ENCODE data around the gene HABP2.

The HABP2 gene

DNA sequence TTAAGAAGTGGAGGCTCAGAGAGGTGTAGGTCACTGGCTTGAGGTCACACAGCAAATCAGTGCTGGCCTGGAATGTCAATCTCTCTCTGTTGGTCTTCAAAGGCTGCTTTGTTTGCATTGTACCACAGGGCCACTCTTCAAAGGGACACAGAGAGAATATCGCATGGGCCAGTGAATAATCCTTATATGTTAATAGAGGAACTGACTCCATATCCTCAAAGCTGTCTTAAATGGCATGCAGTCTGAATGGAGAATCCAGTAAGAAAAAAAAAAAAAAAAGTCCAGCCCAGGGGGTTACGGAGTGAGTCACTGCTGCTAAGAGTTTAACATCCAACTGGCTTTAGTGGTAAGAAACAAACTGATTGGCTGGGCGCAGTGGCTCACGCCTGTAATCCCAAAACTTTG, 56.9 kb downstream of the HABP2 start:
- DNase-seq, result no peak

- DNase-seq, result no peak
Observed at GRCh38 chr10:113610631-113611601, 58.1 kb downstream of the HABP2 start.

DNA sequence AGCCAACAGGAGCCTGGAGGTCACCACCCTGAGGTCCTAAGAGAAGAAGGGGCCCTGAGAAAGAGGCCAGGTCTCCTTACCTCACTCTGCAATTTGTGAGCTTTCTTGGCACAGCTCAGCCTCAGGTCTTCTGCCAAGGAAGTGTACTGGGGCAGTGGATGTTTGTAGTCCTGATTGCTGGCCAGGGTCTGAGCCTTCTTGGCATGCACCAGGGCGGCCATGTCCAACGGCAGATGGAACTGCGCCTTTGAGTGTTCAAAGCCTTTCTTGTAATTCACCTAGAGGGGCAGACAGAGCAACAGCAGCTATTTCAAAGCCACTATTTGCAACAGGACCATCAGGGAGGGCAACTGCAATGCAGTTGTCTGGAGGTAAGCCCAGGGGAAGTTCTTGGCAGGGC, 59.3 kb downstream of the HABP2 start:
- DNase-seq, result no peak

- DNase-seq, result no peak
Observed at GRCh38 chr10:113613427-113613826, 60.6 kb downstream of the HABP2 start.

GRCh38 chr10:113613977-113614690, 61.3 kb downstream of the HABP2 start:
- DNase-seq, result no peak

- DNase-seq, result no peak
Observed at GRCh38 chr10:113616244-113617074, 63.6 kb downstream of the HABP2 start.

DNA sequence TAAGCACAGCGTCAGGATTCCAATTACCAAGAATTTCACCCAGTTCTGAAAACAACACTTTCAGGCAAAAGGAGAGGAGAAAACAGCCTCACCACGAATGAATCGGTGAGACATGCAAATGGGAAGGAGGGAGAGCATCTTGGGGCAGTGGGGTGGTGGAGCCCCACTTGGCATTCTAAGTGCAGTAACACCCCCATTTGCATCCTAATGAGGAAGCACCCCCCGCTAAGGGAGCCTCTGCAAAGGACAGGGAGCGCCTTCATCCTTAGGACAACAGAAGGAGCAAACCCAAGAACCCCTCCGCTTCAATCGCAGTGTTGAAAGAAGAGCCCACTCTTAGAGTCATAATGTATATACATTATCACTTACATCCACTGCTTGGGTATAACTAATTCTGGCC, 64.2 kb downstream of the HABP2 start:
- DNase-seq, result no peak

DNA sequence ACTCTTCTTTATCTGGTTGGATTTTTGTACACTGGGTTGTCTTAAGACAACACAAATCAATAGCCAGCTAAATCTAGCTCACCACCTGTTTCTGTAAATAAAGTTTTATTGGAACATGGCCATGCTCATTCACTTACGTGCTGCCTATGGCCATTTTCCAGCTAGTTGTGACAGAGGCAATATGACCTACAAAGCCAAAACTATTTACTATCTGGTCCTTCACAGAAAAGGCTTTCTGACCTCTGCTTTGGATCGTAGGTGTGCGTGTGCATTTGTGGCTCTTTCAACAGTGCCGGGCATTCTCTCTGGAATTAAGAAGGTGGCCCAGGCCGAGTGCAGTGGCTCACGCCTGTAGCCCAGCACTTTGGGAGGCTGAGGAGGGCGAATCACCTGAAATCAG, 65.5 kb downstream of the HABP2 start:
- no peak for DNase-seq

- DNase-seq, result no peak
Observed at GRCh38 chr10:113619401-113619800, 66.5 kb downstream of the HABP2 start.

GRCh38 chr10:113620511-113620910, 67.7 kb downstream of the HABP2 start:
- no peak for DNase-seq

DNA sequence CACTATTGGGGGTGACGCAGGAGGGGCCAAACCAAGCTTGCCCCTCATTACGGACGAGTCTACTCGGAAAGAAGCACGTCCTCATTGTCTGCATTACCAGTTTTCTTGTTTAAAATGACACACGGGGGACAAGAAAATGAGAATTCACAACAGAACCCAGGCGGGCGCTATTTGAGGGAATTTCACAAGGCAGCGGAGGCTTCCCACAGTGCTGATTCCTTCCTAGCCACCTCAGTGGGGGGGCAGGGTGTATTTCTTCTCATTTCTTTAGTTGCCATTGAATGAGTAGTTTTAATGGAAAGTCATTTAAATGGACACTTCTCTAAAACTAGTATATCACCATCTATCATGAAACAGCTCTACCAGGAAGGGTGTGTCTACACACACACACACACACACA, 68.1 kb downstream of the HABP2 start:
- DNase-seq, result no peak

DNA sequence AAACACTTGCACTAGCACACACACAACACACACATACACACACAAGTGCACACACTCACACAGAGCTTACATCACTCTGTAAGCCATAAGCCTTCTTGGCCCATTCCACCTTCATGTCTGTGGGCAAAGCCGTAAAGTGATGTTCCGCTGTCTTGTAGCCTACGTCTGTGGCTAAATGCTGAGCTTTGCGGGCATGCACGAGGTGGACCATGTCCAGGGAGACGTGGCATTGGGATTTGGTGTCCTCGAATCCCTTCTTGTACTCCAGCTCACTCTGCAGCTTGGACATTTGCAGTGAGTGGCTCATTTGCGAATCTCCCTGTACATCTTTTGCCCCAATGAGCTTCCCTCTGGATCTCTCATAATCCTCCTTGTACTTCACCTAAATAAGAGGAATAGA, 68.9 kb downstream of the HABP2 start:
- DNase-seq, result no peak

- DNase-seq, result no peak
Observed at GRCh38 chr10:113622831-113623230, 70.0 kb downstream of the HABP2 start.

DNA sequence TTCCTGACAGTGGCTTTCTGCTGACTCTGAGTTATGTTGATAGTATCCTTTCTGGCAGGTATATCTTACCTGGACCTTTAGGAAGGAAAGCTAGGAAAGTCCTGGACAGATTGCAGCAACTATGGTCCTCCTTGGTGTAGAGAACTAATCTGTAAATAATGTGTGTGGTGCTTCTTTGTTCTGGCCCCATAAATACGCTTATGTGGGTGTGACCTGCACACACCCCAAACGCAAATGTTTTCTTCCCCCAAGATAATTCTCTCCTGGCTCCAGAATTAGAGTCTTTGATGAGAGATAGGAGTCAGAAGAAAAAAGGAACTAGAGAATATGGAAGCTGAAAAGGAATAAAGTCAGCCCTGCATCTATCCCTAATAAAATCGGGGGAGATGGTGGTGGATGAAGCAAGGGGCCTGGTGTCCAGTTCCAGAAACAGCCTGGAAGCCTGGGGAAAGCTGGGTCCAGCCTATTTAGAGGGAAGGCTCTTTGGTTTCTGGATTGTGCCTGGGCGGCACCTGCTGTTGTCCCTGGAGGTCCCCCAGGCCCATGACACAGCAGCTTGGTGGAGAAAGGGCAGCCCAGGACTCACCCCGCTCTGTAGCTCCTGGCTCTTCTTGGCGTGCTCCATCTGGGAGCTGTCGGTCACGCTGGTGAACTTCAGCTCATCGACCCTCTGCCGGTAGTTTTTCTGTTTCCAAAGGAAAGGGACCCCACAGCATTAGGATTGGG, 72.8 kb downstream of the HABP2 start:
- DNase-seq, result no peak

DNA sequence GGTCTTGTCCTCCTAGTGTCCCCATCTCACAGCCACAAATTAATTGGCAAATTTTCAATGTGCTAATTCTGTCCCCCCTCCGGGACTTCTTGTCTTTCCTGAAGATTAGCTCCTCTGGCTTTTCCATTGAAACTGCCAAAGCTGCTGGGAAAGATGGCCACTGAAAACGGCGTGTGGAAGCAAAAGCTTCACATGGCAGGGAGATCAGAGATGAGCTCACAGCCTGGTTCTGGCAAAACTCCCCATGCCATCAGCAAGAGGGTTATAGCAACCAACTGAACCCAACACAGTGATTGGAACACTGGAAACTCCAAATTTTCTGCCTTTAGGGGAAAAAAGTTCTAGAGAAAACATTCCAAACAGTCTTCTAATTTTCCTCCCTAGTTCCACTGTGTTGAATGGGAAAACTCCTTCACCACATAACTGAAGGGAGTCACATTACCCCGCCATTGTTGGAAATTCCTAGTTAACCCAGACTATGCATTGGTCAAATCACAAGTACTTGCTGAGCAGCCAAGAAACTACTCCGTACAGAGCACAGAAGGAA, 74.0 kb downstream of the HABP2 start:
- DNase-seq, result no peak

DNA sequence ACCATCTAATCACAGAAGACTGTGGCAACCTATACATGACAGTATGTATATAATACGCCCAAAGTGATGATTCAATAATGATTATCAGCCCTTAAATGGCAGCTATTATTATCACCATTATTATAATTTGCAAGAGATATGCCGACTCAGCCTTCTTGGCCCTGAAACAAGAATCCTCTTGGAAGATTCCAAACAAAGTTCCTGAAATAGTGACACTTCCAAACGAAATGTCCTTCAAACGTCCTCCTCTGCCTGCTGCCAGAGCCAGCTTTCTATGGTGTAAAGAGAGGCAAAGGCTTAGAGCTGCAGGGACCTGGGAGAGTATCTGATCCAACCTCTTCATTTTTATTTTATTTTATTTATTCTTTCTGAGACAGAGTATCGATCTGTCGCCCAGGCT, 75.0 kb downstream of the HABP2 start:
- DNase-seq, result no peak

GRCh38 chr10:113628607-113629153, 75.8 kb downstream of the HABP2 start:
- DNase-seq, result no peak

DNA sequence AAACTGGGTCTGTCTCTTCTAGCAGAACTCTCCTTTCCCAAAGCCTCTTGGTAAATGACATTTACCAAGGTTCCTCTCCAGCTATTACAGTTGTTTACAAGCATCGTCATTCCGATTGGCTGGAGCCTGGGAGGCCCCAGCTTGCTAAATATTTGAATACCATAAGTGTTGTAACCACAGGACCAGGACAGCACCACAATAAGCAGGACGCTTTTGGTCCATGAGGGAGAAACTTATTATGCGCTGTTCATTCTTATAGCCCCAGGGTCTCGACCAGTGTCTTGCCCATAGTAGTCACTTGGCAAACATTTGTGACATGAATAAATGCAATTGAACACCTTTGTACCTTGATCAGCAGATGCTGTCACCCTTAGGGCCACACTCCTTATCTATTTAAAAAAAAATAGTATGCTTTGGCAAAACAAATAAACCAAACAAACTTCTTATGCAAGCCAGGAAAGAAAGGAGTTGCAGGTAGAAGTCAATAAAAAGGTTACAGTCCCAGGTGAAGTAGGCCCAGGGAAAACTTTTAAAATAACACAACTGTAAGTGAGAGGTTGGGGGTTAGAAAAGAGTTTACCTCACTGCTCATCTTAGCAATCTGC, 78.2 kb downstream of the HABP2 start:
- no peak for DNase-seq

GRCh38 chr10:113631684-113632367, 79.0 kb downstream of the HABP2 start:
- no peak for DNase-seq

Data from stimulated activated CD8-positive, alpha-beta memory T cell treated with anti-CD3 and anti-CD28 coated beads, Interleukin-4, amount 100 ng/mL, for 48 hours (primary cell).